ENCODE results near the gene CERT1. TPM values are rescaled to one million over a fixed set of nuclear protein-coding genes. Genes with fewer than 3 reads are reported as not detected.

The CERT1 gene
- total RNA-seq, 1 donor from 2014 or later = 60.7 TPM

- intact Hi-C loops (cut with DNase I) = no loop called here
Measured at GRCh38 chr5:75389430-75389829, 122.0 kb downstream of the CERT1 start.

GRCh38 chr5:75387806-75388205, 123.6 kb downstream of the CERT1 start:
- Histone ChIP-seq H3K27me3 (no peaks in the 10 kb centered on the region), H3K4me1 (no peaks in the 10 kb centered on the region), H3K4me3 (no peak overlapping the region), H3K27ac (no peak overlapping the region), H3K36me3 (peaks cover 70% of the 10 kb centered on the region), H3K9me3 (no peaks in the 10 kb centered on the region)
- TF ChIP-seq CTCF (IDR thresholded peaks at IDR 0.05) = no peak
- ATAC-seq (no peak), DNase-seq (no peak)
- intact Hi-C loops (cut with DNase I) = no loop called here

More at GRCh38 chr5:75389430-75389829, 122.0 kb downstream of the CERT1 start:
- no peak for TF ChIP-seq CTCF (IDR thresholded peaks at IDR 0.05)
- peaks cover 55% of the 10 kb centered on the region for H3K36me3 ChIP-seq
- H3K27me3 ChIP-seq = no peaks in the 10 kb centered on the region
- H3K4me3 ChIP-seq = no peak overlapping the region
- H3K4me1 ChIP-seq = no peaks in the 10 kb centered on the region
- no peaks in the 10 kb centered on the region for H3K9me3 ChIP-seq
- no peak for ATAC-seq
- DNase-seq = no peak
- no peak overlapping the region for H3K27ac ChIP-seq

- Histone ChIP-seq H3K27me3 (no peaks in the 10 kb centered on the region), H3K4me3 (no peak overlapping the region), H3K27ac (no peak overlapping the region), H3K4me1 (no peaks in the 10 kb centered on the region), H3K9me3 (no peaks in the 10 kb centered on the region), H3K36me3 (peaks cover 93% of the 10 kb centered on the region)
- TF ChIP-seq CTCF (IDR thresholded peaks at IDR 0.05) = no peak
- no peak for ATAC-seq
- intact Hi-C loops (cut with DNase I) = no loop called here
- DNase-seq = no peak
Measured at GRCh38 chr5:75384218-75384617, 127.2 kb downstream of the CERT1 start.

- no peaks in the 10 kb centered on the region for H3K9me3 ChIP-seq
- peaks cover 87% of the 10 kb centered on the region for H3K36me3 ChIP-seq
- H3K4me3 ChIP-seq = no peak overlapping the region
- intact Hi-C loops (cut with DNase I) = no loop called here
- no peaks in the 10 kb centered on the region for H3K27me3 ChIP-seq
- ATAC-seq (no peak), DNase-seq (no peak)
- no peak for TF ChIP-seq CTCF (IDR thresholded peaks at IDR 0.05)
- H3K27ac ChIP-seq = no peak overlapping the region
- no peaks in the 10 kb centered on the region for H3K4me1 ChIP-seq
Measured at GRCh38 chr5:75381456-75381855, 130.0 kb downstream of the CERT1 start.

GRCh38 chr5:75380099-75380498, 131.3 kb downstream of the CERT1 start:
- ATAC-seq (no peak), DNase-seq (no peak)
- H3K27me3 ChIP-seq = no peaks in the 10 kb centered on the region
- H3K36me3 ChIP-seq = peaks cover 77% of the 10 kb centered on the region
- intact Hi-C loops (cut with DNase I) = no loop called here
- no peaks in the 10 kb centered on the region for H3K9me3 ChIP-seq
- H3K27ac ChIP-seq = no peak overlapping the region
- TF ChIP-seq CTCF (IDR thresholded peaks at IDR 0.05) = no peak
- H3K4me3 ChIP-seq = no peak overlapping the region
- no peaks in the 10 kb centered on the region for H3K4me1 ChIP-seq

GRCh38 chr5:75375414-75375813, 136.0 kb downstream of the CERT1 start:
- no peak for TF ChIP-seq CTCF (IDR thresholded peaks at IDR 0.05)
- Histone ChIP-seq H3K36me3 (peaks cover 55% of the 10 kb centered on the region), H3K4me1 (no peaks in the 10 kb centered on the region), H3K27me3 (no peaks in the 10 kb centered on the region), H3K4me3 (no peak overlapping the region), H3K27ac (no peak overlapping the region), H3K9me3 (no peaks in the 10 kb centered on the region)
- intact Hi-C loops (cut with DNase I) = no loop called here
- ATAC-seq = no peak
- no peak for DNase-seq

All from upper lobe of right lung (tissue), 1 donor.